A549 treated with CORT108297 at 1 μM for 4 hours (cell line): ENCODE results near the gene LAX1. TPM values are rescaled to one million over a fixed set of nuclear protein-coding genes. Genes with fewer than 3 reads are reported as not detected.

Experiments
- total RNA-seq: library from RNA; stranded (reverse); fragments of 200-300 nt; extraction: Qiagen RNA extraction; gene quantifications from 5 replicates; pipeline ENCODE4 v1.2.3, GENCODE V29; 2022

LAX1 gene, protein sequence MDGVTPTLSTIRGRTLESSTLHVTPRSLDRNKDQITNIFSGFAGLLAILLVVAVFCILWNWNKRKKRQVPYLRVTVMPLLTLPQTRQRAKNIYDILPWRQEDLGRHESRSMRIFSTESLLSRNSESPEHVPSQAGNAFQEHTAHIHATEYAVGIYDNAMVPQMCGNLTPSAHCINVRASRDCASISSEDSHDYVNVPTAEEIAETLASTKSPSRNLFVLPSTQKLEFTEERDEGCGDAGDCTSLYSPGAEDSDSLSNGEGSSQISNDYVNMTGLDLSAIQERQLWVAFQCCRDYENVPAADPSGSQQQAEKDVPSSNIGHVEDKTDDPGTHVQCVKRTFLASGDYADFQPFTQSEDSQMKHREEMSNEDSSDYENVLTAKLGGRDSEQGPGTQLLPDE
- total RNA-seq = not detected in 5 replicates

DNA sequence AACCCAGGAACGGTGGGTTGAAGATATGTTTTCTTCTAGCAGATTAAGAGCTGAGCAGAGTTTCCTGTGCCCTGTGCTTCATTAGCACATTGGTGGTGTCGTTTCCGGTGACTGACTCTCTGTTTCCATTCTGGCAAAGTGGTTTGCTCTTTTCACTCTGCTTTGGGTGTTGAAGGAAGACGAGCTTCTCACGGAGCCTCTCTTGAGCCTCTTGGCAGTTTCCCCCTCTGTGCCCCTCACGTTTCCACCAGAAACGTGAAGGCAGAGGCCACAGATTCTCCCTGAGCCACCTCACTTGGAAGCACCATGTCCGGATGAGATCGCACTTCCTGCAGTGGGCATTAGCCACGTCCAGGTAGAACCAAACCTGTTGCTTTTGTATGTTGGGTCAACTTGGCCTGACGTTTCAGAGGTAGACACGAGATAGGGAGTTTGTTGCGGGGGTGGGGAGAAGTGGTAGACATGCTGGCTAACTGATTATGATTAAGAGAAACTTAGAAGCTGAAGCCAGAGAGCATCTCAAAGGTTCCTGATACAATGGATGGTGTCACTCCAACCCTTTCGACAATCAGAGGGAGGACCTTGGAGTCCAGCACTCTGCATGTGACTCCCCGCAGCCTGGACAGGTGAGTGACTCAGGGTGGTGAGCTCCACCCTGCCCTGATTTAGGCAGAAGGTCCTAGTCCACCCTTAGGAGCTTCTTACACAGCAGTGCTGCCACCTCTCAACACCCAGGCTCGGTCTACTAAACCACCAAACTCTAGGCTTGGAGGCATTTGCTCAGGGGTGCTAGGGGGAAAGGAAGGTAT lies at the start of gene LAX1:
TSS of gene LAX1 (plus strand) at position 155 of the 809 bp plus-strand sequence. CDS start at position 538, 383 bp downstream.

DNA sequence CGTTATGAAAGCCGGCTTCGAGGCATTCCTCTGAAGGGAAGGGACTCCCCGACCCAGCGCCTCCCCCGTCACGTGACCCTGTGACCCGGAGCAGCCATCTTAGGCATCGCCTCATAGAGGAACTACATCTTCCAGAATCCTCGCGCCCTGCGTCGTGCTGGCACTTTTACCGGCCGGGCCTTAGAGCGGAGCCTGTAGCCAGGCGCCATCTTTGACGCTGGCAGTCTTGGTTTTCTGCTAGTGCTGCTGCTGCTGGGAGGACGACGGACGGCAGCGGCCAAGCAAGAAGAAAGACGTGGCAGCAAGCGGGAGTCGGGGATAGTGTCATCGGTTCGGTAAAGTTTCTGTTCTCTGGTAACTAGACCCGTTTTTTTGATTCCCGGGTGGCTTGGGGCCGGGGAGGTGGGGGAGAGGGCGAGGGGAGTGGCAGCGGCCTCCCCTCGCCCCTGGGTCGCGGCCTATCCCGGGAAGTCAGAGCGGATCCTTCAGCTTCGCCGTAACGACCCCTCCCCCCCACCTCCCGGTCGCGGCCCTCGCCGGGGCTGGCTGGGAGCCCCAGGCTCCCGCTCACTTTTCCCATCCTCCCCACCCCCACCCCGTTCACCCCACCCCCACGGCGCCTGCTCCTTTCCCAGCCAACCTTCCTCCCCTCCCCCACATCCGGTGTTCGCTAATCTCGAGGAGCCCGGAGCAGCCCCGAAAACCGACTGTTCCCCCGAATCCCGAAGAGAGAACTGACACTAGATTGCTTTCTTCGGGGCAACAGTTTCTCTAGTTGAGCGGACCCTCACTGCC lies 30.7 kb downstream of the LAX1 start, which contains the start of the genes ZBED6 and ZC3H11A:
TSS of gene ZBED6 (plus strand) at position 183 of the 795 bp plus-strand sequence. CDS start 1,900 bp downstream, outside the sequence.
TSS of gene ZC3H11A (plus strand) at position 183 of the 795 bp plus-strand sequence. CDS start 21,448 bp downstream, outside the sequence.

Other genes starting within 250 kb of the LAX1 start
- 10.0 to 19.3 TPM (median 14.6 TPM) in 5 replicates for gene ATP2B4, start 138.4 kb upstream of the LAX1 start, total RNA-seq
- 1.4 to 5.2 TPM (median 3.0 TPM) in 5 replicates for gene ZBED6, start 30.4 kb downstream of the LAX1 start, total RNA-seq
- gene ZC3H11A, start 30.4 kb downstream of the LAX1 start, total RNA-seq = 40.4 to 56.8 TPM (median 40.7 TPM) in 5 replicates
- gene SNRPE, start 96.4 kb downstream of the LAX1 start, total RNA-seq = 177 to 258 TPM (median 252 TPM) in 5 replicates